Keratinocyte (primary cell): Measurements from ENCODE around the gene SLC17A3. TPM values are rescaled to one million over a fixed set of nuclear protein-coding genes. Genes with fewer than 3 reads are reported as not detected.

Experiments used
- DNase-seq: peaks from one replicate; pipeline ENCODE4 v3.0.0-alpha.2; 2011; ENCODE audit warnings: low read depth, missing footprints, low spot score
- FAIRE-seq: peaks from 2 replicates; lab custom pipeline; 2011; peaks lifted over from hg19 to GRCh38; lab: Jason Lieb, UNC
- H2AFZ ChIP-seq: 2 replicates; pipeline ENCODE4 v1.6.0; 2012; ENCODE audit warnings: low read length, control low read depth, inconsistent platforms; ENCODE audit not compliant: control insufficient read depth
- H3K27ac ChIP-seq: 2 replicates; pipeline ENCODE4 v1.5.1; 2011; ENCODE audit warnings: low read length; ENCODE audit not compliant: control insufficient read depth, insufficient read depth
- H3K27me3 ChIP-seq: 3 replicates; pipeline ENCODE4 v1.6.0; 2011; ENCODE audit warnings: low read length; ENCODE audit not compliant: control insufficient read depth, insufficient read depth; ENCODE audit errors: extremely low read depth
- H3K36me3 ChIP-seq, 2 experiments: 2 replicates in 1 of 2; 3 replicates in 1 of 2; pipeline ENCODE4 v1.5.1; 2011; ENCODE audit warnings: low read length in 2 of 2, mild to moderate bottlenecking in 1 of 2; ENCODE audit not compliant: control insufficient read depth in 2 of 2, insufficient read depth in 2 of 2; ENCODE audit errors: extremely low read depth in 1 of 2
- H3K4me1 ChIP-seq: 3 replicates; pipeline ENCODE4 v1.5.1; 2011; ENCODE audit warnings: low read length; ENCODE audit not compliant: control insufficient read depth, insufficient read depth; ENCODE audit errors: extremely low read depth
- H3K4me2 ChIP-seq: 3 replicates; pipeline ENCODE4 v1.6.0; 2011; ENCODE audit warnings: low read depth, low read length; ENCODE audit not compliant: control insufficient read depth, insufficient read depth; ENCODE audit errors: extremely low read depth
- H3K4me3 ChIP-seq, 3 experiments: fragments of 200-600 bp in 1 of 3; sonication (generic) in 1 of 3; 2 replicates in 2 of 3; 3 replicates in 1 of 3; pipeline ENCODE4 v1.5.1; 2011 to 2016; ENCODE audit warnings: low read length in 3 of 3, mild to moderate bottlenecking in 3 of 3, control low read depth in 2 of 3, inconsistent platforms in 1 of 3, low read depth in 1 of 3, mixed read lengths in 1 of 3, mixed run types in 1 of 3, moderate library complexity in 1 of 3; ENCODE audit not compliant: control insufficient read depth in 2 of 3, insufficient read depth in 2 of 3; ENCODE audit errors: extremely low read depth in 1 of 3
- H3K79me2 ChIP-seq: 2 replicates; pipeline ENCODE4 v1.6.0; 2012; ENCODE audit warnings: low read length; ENCODE audit not compliant: control insufficient read depth, insufficient read depth
- H3K9ac ChIP-seq: 3 replicates; pipeline ENCODE4 v1.6.0; 2011; ENCODE audit warnings: low read length; ENCODE audit not compliant: control insufficient read depth, insufficient read depth; ENCODE audit errors: extremely low read depth
- H3K9me1 ChIP-seq: 3 replicates; pipeline ENCODE4 v1.6.0; 2011; ENCODE audit warnings: low read length; ENCODE audit not compliant: control insufficient read depth, insufficient read depth; ENCODE audit errors: extremely low read depth
- H3K9me3 ChIP-seq: 2 replicates; pipeline ENCODE4 v1.5.1; 2012; ENCODE audit warnings: low read depth, low read length; ENCODE audit not compliant: control insufficient read depth
- H4K20me1 ChIP-seq: 3 replicates; pipeline ENCODE4 v1.6.0; 2011; ENCODE audit warnings: low read length; ENCODE audit not compliant: control insufficient read depth, insufficient read depth; ENCODE audit errors: extremely low read depth
- EZH2 ChIP-seq: IDR thresholded peaks from one replicate; pipeline ENCODE4 v1.6.1; 2012; ENCODE audit warnings: inconsistent platforms, mild to moderate bottlenecking, low read length, moderate library complexity
- dilution Hi-C: fragments of 300-500 bp; cut with MboI; formaldehyde crosslinking; loops from one replicate; pipeline ENCODE4 v1.7.0; 2020; ENCODE audit warnings: low sequenced_read_pairs; ENCODE audit not compliant: extremely low pct_ligation_motif_present
- polyA plus RNA-seq, 5 experiments: library from polyadenylated mRNA; depleted of rRNA in 3 of 5; stranded (reverse) in 3 of 5; stranded (forward) in 1 of 5; unstranded in 1 of 5; fragments of >200 nt; gene quantifications; 1 replicate in 1 of 5; 2 replicates in 3 of 5; 3 replicates in 1 of 5; pipeline versions ENCODE4 v1.2.1 to v1.2.3, GENCODE V29; 2011 to 2012; ENCODE audit warnings: missing spikeins in 2 of 5, low read depth in 1 of 5, low replicate concordance in 1 of 5
- TF ChIP-seq, protein P1 (sequence below), 3 experiments: IDR thresholded peaks in 1 of 3; conservative IDR thresholded peaks in 1 of 3; optimal IDR thresholded peaks in 1 of 3; 2 replicates in 2 of 3; 3 replicates in 1 of 3; pipeline versions ENCODE3 to v1.5.1; 2011; ENCODE audit warnings: low read length in 3 of 3, mild to moderate bottlenecking in 3 of 3, moderate library complexity in 2 of 3, control low read depth in 1 of 3, inconsistent platforms in 1 of 3; ENCODE audit not compliant: insufficient read depth in 2 of 3; ENCODE audit errors: extremely low read depth in 1 of 3

Gene SLC17A3
- polyA plus RNA-seq, 1 donor (not counting 4 experiments of a cell fraction or from before 2014, with no cell fraction given), result not detected

DNA sequence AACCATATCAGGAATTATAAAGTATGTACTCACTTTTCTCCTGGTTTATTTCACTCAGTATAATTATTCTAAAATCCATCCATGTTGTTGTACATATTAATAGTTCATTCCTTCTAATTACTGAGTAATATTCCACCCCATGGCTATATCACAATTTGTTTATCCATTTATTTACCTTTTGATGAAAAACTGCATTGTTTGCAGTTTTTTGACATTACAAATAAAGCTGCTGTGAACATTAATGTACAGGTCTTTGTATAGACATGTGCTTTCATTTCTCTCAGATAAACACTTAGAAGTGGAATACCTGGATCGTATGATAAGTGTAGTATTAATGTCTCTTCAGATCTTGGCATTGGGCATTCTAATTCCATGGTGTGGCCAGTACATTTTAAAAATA, 4.2 kb downstream of the SLC17A3 start:
- no peaks in the 10 kb centered on the region for H3K9me3 ChIP-seq
- H3K27me3 ChIP-seq, result no peaks in the 10 kb centered on the region
- H4K20me1 ChIP-seq, result no peaks in the 10 kb centered on the region
- H3K9me1 ChIP-seq, result no peaks in the 10 kb centered on the region
- dilution Hi-C loops, result no loop called here
- DNase-seq (no peak), FAIRE-seq (no peak)
- H2AFZ ChIP-seq, result no peak overlapping the region
- no peak overlapping the region for H3K27ac ChIP-seq
- H3K36me3 ChIP-seq, result no peaks in the 10 kb centered on the region
- no peak overlapping the region for H3K9ac ChIP-seq
- H3K4me1 ChIP-seq, result no peaks in the 10 kb centered on the region
- no peak overlapping the region for H3K4me2 ChIP-seq
- TF ChIP-seq EZH2, result no peak
- TF ChIP-seq, protein P1, sequence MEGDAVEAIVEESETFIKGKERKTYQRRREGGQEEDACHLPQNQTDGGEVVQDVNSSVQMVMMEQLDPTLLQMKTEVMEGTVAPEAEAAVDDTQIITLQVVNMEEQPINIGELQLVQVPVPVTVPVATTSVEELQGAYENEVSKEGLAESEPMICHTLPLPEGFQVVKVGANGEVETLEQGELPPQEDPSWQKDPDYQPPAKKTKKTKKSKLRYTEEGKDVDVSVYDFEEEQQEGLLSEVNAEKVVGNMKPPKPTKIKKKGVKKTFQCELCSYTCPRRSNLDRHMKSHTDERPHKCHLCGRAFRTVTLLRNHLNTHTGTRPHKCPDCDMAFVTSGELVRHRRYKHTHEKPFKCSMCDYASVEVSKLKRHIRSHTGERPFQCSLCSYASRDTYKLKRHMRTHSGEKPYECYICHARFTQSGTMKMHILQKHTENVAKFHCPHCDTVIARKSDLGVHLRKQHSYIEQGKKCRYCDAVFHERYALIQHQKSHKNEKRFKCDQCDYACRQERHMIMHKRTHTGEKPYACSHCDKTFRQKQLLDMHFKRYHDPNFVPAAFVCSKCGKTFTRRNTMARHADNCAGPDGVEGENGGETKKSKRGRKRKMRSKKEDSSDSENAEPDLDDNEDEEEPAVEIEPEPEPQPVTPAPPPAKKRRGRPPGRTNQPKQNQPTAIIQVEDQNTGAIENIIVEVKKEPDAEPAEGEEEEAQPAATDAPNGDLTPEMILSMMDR (optimal IDR thresholded peaks at IDR 0.05 in 1 of 3, IDR thresholded peaks at IDR 0.05 in 1 of 3, conservative IDR thresholded peaks at IDR 0.05 in 1 of 3; ENCODE audit: extremely low read depth in 1 of 3, insufficient read depth in 2 of 3, low read length in 3 of 3), result no peak
- H3K4me3 ChIP-seq, result no peak overlapping the region
- H3K79me2 ChIP-seq, result no peaks in the 10 kb centered on the region

DNA sequence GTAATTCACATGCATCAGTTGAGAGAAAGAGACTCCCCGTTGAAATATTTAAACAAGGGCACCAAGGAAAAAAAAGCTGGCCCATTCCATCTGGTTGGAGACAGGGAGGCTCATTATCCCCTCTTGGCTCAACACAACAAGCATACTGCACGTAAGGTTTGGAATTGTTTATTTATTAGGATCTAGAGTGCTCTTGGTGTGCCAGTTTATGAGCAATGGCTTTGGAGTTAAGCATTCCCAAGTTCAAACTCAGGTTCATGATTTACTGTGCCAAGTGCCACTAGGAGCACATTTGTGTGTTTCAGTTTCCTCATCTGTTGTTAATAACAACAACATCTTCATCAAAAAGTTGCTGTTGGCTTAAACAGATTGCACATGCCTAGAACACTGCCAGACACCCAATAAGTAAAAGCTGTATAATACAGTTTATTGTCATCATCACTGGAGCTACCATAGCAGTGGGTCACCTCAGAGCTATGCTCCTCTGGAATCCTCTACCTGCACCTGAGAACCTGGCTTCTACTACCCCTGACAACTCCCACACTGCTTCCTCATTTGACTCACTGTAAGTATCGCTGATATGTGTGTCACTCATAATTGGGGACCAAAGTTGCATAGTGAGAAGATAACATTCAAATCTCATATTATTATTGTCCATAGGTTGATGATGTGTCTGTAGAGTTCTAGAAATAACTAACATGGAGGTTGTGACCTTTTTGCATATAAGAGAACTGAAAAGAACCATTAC, 5.4 kb downstream of the SLC17A3 start:
- dilution Hi-C loops, result no loop called here
- H3K27me3 ChIP-seq, result no peaks in the 10 kb centered on the region
- H3K4me3 ChIP-seq, result no peak overlapping the region
- FAIRE-seq (no peak), DNase-seq (no peak)
- no peak overlapping the region for H3K27ac ChIP-seq
- H4K20me1 ChIP-seq, result no peaks in the 10 kb centered on the region
- no peak overlapping the region for H3K9ac ChIP-seq
- H3K9me3 ChIP-seq, result no peaks in the 10 kb centered on the region
- H2AFZ ChIP-seq, result no peak overlapping the region
- H3K9me1 ChIP-seq, result no peaks in the 10 kb centered on the region
- no peaks in the 10 kb centered on the region for H3K4me1 ChIP-seq
- no peaks in the 10 kb centered on the region for H3K36me3 ChIP-seq
- TF ChIP-seq, protein P1 (optimal IDR thresholded peaks at IDR 0.05 in 1 of 3, IDR thresholded peaks at IDR 0.05 in 1 of 3, conservative IDR thresholded peaks at IDR 0.05 in 1 of 3; ENCODE audit: extremely low read depth in 1 of 3, insufficient read depth in 2 of 3, low read length in 3 of 3), result no peak
- TF ChIP-seq EZH2, result no peak
- H3K79me2 ChIP-seq, result no peaks in the 10 kb centered on the region
- H3K4me2 ChIP-seq, result no peak overlapping the region
